ENCODE results near the gene SH3PXD2A.

The SH3PXD2A gene

DNA sequence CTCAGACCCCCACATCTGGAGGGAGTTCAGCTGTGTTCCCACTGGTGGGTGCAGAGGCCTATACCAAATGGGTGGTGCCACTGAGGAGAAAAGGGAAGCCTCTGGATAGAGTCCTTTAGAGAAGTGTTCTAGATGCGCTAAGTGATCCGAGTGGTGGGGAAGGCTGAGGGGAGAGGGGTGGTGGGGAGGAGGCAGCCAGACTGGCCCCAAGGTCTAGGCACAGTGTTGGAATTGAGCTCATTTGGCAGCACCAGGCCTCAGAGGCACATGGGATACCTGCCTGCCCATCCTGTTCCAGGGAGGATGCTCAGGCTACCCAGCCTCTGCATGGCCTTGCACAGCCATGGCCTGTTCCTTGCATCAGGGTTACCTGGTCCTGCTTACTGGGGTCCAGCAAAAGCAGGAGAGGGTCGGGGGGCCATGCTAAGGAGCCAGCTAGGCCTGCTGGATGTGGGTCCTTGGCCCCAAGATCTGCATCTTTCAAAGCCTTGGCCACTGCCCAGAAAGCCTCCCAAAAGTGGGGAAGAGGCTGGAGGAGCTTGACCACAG lies 262.3 kb downstream of the SH3PXD2A start (continued):
- TF ChIP-seq, protein P1, sequence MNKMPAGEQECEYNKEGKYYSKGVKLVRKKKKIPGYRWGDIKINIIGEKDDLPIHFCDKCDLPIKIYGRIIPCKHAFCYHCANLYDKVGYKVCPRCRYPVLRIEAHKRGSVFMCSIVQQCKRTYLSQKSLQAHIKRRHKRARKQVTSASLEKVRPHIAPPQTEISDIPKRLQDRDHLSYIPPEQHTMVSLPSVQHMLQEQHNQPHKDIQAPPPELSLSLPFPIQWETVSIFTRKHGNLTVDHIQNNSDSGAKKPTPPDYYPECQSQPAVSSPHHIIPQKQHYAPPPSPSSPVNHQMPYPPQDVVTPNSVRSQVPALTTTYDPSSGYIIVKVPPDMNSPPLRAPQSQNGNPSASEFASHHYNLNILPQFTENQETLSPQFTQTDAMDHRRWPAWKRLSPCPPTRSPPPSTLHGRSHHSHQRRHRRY (tag by site-specific recombination; IDR thresholded peaks at IDR 0.05): no peak
- TF ChIP-seq, protein P2, sequence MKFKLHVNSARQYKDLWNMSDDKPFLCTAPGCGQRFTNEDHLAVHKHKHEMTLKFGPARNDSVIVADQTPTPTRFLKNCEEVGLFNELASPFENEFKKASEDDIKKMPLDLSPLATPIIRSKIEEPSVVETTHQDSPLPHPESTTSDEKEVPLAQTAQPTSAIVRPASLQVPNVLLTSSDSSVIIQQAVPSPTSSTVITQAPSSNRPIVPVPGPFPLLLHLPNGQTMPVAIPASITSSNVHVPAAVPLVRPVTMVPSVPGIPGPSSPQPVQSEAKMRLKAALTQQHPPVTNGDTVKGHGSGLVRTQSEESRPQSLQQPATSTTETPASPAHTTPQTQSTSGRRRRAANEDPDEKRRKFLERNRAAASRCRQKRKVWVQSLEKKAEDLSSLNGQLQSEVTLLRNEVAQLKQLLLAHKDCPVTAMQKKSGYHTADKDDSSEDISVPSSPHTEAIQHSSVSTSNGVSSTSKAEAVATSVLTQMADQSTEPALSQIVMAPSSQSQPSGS (tag by site-specific recombination; IDR thresholded peaks at IDR 0.05; ENCODE audit: low read depth): no peak

DNA sequence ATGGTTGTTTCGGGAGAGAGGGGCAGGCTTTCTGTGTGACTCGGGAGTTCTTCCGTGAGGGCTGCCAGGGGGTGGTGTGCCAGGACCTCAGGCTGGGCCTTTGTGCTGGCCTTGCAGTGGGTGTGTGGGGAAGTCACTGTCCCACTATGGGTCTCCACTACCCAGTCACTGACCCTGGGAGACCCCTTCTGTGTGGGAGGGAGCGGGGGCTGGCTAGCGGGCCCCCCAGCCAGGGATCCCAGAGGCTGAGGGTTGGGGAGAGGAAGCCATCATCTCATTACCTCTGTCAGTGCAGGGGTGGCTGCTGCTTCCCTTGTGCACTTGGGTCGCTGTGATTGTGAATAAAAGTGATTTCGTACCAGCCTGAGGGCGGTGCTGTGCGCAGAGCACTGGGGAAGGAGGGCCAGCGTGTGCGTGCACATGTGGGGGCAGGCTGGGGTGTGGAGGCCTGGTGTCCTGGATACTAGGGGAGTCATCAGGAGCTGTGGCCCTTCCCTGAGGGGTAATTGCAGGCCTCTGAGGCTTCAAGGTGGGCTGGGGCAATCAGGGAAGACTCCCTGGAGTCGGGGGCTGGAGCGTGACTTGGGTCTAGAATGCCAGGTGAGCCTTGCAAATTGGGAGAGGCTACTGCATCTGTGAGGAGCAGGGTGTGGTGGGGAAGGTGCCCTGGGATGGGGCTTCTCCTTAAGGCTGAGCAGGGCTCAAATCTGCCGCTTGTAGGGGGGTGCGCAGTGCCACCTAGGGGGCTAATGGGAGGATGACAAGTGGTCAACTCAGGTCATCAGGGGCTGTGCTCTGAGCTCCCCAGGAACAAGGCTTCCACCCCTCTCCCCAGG lies 263.0 kb downstream of the SH3PXD2A start:
- ChIA-PET POLR2A (interaction anchor here (0.7 kb wide), 1 partner anchor 41 kb away, joined by 3 read pairs; no protein-coding TSS in a partner anchor), CTCF (interaction anchor here (0.6 to 2.5 kb wide), 40 partner anchors 9 to 1463 kb away, joined by 3 to 16 read pairs (median 4); partner anchors contain the start of gene GSTO1)
- Histone ChIP-seq H3K27ac (ENCODE audit: extremely low read depth, low read depth, low read length) (no peak overlapping the region), H3K9me3 (ENCODE audit: control insufficient read depth, insufficient read depth, low read depth, low read length) (no peaks in the 10 kb centered on the region), H3K36me3 (ENCODE audit: control insufficient read depth in 2 of 2, insufficient read depth in 1 of 2, low read length in 2 of 2) (no peaks in the 10 kb centered on the region), H3K4me3 (ENCODE audit: low read depth, low read length) (no peak overlapping the region), H3K4me1 (ENCODE audit: control insufficient read depth, insufficient read depth, low read length) (no peaks in the 10 kb centered on the region)
- TF ChIP-seq KLF1 (tag by site-specific recombination; IDR thresholded peaks at IDR 0.05) (no peak), ZBTB8A (tag by site-specific recombination; IDR thresholded peaks at IDR 0.05) (0 out of 2 replicates have a peak, but pooled peaks have one; percentile 41), HOXD13 (CRISPR knock-in tag; IDR thresholded peaks at IDR 0.05; ENCODE audit: borderline replicate concordance) (no peak), ZXDB (tag by site-specific recombination; IDR thresholded peaks at IDR 0.05) (no peak), ZNF157 (tag by site-specific recombination; IDR thresholded peaks at IDR 0.05) (no peak)
- TF ChIP-seq, protein P3, sequence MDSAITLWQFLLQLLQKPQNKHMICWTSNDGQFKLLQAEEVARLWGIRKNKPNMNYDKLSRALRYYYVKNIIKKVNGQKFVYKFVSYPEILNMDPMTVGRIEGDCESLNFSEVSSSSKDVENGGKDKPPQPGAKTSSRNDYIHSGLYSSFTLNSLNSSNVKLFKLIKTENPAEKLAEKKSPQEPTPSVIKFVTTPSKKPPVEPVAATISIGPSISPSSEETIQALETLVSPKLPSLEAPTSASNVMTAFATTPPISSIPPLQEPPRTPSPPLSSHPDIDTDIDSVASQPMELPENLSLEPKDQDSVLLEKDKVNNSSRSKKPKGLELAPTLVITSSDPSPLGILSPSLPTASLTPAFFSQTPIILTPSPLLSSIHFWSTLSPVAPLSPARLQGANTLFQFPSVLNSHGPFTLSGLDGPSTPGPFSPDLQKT (IDR thresholded peaks at IDR 0.05; ENCODE audit: borderline replicate concordance, low read depth, low read length): no peak
- TF ChIP-seq, protein P4, sequence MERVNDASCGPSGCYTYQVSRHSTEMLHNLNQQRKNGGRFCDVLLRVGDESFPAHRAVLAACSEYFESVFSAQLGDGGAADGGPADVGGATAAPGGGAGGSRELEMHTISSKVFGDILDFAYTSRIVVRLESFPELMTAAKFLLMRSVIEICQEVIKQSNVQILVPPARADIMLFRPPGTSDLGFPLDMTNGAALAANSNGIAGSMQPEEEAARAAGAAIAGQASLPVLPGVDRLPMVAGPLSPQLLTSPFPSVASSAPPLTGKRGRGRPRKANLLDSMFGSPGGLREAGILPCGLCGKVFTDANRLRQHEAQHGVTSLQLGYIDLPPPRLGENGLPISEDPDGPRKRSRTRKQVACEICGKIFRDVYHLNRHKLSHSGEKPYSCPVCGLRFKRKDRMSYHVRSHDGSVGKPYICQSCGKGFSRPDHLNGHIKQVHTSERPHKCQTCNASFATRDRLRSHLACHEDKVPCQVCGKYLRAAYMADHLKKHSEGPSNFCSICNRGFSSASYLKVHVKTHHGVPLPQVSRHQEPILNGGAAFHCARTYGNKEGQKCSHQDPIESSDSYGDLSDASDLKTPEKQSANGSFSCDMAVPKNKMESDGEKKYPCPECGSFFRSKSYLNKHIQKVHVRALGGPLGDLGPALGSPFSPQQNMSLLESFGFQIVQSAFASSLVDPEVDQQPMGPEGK (tag by site-specific recombination; IDR thresholded peaks at IDR 0.05): no peak
- TF ChIP-seq, protein P5, sequence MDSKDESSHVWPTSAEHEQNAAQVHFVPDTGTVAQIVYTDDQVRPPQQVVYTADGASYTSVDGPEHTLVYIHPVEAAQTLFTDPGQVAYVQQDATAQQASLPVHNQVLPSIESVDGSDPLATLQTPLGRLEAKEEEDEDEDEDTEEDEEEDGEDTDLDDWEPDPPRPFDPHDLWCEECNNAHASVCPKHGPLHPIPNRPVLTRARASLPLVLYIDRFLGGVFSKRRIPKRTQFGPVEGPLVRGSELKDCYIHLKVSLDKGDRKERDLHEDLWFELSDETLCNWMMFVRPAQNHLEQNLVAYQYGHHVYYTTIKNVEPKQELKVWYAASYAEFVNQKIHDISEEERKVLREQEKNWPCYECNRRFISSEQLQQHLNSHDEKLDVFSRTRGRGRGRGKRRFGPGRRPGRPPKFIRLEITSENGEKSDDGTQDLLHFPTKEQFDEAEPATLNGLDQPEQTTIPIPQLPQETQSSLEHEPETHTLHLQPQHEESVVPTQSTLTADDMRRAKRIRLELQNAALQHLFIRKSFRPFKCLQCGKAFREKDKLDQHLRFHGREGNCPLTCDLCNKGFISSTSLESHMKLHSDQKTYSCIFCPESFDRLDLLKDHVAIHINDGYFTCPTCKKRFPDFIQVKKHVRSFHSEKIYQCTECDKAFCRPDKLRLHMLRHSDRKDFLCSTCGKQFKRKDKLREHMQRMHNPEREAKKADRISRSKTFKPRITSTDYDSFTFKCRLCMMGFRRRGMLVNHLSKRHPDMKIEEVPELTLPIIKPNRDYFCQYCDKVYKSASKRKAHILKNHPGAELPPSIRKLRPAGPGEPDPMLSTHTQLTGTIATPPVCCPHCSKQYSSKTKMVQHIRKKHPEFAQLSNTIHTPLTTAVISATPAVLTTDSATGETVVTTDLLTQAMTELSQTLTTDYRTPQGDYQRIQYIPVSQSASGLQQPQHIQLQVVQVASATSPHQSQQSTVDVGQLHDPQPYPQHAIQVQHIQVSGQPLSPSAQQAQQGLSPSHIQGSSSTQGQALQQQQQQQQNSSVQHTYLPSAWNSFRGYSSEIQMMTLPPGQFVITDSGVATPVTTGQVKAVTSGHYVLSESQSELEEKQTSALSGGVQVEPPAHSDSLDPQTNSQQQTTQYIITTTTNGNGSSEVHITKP (tag by site-specific recombination; IDR thresholded peaks at IDR 0.05): peak; percentile 30; the same call in 1 of the 2 replicates
- TF ChIP-seq, protein P6, sequence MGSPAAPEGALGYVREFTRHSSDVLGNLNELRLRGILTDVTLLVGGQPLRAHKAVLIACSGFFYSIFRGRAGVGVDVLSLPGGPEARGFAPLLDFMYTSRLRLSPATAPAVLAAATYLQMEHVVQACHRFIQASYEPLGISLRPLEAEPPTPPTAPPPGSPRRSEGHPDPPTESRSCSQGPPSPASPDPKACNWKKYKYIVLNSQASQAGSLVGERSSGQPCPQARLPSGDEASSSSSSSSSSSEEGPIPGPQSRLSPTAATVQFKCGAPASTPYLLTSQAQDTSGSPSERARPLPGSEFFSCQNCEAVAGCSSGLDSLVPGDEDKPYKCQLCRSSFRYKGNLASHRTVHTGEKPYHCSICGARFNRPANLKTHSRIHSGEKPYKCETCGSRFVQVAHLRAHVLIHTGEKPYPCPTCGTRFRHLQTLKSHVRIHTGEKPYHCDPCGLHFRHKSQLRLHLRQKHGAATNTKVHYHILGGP (tag by site-specific recombination; IDR thresholded peaks at IDR 0.05): no peak
- TF ChIP-seq, protein P7, sequence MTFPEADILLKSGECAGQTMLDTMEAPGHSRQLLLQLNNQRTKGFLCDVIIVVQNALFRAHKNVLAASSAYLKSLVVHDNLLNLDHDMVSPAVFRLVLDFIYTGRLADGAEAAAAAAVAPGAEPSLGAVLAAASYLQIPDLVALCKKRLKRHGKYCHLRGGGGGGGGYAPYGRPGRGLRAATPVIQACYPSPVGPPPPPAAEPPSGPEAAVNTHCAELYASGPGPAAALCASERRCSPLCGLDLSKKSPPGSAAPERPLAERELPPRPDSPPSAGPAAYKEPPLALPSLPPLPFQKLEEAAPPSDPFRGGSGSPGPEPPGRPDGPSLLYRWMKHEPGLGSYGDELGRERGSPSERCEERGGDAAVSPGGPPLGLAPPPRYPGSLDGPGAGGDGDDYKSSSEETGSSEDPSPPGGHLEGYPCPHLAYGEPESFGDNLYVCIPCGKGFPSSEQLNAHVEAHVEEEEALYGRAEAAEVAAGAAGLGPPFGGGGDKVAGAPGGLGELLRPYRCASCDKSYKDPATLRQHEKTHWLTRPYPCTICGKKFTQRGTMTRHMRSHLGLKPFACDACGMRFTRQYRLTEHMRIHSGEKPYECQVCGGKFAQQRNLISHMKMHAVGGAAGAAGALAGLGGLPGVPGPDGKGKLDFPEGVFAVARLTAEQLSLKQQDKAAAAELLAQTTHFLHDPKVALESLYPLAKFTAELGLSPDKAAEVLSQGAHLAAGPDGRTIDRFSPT (tag by site-specific recombination; IDR thresholded peaks at IDR 0.05): no peak
- TF ChIP-seq, protein P8, sequence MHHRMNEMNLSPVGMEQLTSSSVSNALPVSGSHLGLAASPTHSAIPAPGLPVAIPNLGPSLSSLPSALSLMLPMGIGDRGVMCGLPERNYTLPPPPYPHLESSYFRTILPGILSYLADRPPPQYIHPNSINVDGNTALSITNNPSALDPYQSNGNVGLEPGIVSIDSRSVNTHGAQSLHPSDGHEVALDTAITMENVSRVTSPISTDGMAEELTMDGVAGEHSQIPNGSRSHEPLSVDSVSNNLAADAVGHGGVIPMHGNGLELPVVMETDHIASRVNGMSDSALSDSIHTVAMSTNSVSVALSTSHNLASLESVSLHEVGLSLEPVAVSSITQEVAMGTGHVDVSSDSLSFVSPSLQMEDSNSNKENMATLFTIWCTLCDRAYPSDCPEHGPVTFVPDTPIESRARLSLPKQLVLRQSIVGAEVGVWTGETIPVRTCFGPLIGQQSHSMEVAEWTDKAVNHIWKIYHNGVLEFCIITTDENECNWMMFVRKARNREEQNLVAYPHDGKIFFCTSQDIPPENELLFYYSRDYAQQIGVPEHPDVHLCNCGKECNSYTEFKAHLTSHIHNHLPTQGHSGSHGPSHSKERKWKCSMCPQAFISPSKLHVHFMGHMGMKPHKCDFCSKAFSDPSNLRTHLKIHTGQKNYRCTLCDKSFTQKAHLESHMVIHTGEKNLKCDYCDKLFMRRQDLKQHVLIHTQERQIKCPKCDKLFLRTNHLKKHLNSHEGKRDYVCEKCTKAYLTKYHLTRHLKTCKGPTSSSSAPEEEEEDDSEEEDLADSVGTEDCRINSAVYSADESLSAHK (tag by site-specific recombination; IDR thresholded peaks at IDR 0.05): no peak
- TF ChIP-seq, protein P9, sequence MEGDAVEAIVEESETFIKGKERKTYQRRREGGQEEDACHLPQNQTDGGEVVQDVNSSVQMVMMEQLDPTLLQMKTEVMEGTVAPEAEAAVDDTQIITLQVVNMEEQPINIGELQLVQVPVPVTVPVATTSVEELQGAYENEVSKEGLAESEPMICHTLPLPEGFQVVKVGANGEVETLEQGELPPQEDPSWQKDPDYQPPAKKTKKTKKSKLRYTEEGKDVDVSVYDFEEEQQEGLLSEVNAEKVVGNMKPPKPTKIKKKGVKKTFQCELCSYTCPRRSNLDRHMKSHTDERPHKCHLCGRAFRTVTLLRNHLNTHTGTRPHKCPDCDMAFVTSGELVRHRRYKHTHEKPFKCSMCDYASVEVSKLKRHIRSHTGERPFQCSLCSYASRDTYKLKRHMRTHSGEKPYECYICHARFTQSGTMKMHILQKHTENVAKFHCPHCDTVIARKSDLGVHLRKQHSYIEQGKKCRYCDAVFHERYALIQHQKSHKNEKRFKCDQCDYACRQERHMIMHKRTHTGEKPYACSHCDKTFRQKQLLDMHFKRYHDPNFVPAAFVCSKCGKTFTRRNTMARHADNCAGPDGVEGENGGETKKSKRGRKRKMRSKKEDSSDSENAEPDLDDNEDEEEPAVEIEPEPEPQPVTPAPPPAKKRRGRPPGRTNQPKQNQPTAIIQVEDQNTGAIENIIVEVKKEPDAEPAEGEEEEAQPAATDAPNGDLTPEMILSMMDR (tag by site-specific recombination; IDR thresholded peaks at IDR 0.05): peak; percentile 79
